IPS-NIHi7 (cell line): ENCODE data around the gene NOS1AP.
"Not testable (repeated sequence)": the region's sequence is repeated elsewhere in the genome, so short reads cannot be mapped to it uniquely, and the experiment has no call there.

Experiments used
- DNase-seq: peaks from one replicate; pipeline ENCODE4 v3.0.0; 2012; ENCODE audit warnings: mixed read lengths; ENCODE audit errors: extremely low spot score

Gene NOS1AP

DNA sequence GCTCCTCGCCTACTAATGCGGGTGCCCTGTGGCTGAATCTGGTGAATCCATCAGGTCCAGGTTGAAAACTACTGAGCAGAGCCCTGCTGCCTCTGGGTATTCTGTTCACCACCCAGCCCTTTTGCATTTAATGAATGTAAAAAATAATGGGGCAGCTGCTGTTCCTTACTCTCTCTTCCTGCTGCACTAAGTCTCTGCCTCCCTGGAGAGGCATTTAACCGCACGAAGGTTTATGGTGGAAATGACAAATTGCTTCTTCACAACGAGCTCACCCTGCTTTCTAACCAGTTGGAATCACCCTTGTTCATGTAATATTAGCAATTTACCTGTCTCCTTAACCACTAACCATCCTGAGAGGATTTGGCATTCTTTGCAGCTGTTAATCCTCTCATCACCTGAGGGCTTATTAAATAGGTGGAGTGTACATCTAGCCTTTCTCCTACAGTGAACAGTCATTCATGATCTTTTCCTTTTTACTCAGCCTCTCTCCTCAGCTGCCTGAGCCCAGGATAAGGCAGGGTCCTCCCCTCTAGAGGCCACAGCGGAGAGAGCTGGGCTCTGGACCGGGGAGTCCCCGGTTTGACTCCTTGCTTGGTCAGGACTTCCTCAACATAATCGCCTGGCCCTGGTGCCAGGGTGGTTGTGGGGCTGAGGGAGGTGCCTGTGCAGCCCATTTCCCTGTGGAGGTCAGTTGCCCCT is 97.6 kb downstream of the NOS1AP start:
- no peak for DNase-seq

DNA sequence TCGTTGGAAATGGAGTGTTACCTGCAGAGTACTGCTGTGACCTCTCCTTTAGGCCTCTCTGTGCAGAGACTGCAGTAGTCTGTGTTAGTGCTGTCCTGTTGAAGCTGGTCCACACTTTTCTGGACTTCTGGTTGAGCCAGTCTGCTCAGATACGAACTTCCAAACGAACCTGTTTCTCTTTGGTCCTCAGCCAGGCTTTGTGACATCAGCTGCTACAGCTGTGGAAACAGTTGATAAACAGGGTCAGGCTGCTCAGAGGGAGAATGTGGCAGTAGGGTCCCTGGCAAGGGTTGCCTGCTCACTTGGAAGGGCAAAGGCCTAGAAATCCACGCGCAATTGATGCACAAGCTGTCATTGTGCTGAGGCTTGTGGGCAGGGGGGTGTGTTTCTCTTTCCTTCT is 98.8 kb downstream of the NOS1AP start:
- no peak for DNase-seq

DNA sequence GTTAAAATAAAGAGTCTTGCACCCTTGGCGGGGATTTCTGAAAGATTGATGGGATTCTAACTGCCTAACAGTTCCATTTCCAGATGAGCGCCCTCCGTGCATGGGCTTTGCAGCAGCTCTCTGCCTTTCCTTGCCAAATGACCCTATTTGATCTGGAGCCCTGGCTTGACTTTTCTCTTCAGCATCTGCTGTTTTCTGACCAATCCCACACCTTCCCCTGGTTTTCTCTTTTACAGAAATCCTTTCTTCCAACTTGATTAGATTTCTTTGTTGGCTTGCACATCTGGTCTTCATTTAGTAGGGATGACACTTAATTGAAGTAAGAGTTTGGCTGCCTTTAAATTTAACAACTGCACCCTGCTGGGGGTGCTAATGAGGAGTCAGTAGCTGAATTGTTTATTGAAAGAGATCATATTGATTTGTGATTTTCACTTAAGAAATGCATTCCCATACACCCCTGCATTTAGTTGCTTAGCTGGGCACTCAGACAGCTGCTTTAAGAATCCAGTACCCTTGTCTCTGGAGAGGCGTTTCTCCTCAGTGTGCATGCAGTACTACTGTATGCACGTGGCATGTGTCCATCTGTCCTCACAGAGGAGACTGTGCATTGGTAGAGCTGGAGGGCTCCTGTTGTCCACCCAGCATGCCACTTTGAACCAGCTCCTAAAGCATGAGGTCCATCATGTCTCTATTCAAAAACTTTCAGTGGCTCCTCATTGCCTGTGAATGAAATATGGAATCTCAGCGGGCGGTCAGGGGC is 99.7 kb downstream of the NOS1AP start:
- DNase-seq: no peak

DNA sequence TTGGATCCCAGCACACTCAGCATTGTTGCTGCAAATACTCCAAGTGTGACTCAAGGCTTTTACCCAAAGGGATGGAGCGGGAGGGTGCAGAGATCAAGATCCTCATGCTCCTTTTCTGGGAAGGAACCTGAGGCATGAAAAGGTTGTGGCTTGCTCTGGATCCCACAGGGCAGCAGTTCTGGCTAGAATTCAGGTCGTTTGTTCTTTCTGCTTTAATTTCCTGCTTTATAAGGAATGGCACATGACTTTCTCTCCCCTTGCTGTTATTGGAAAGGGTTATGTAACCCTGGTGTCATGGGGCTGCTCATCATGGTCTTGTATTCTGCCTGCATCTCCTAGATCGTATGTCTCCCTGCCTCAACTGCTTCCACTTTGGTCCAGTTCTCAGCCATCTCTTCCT is 101.6 kb downstream of the NOS1AP start:
- no peak for DNase-seq

DNA sequence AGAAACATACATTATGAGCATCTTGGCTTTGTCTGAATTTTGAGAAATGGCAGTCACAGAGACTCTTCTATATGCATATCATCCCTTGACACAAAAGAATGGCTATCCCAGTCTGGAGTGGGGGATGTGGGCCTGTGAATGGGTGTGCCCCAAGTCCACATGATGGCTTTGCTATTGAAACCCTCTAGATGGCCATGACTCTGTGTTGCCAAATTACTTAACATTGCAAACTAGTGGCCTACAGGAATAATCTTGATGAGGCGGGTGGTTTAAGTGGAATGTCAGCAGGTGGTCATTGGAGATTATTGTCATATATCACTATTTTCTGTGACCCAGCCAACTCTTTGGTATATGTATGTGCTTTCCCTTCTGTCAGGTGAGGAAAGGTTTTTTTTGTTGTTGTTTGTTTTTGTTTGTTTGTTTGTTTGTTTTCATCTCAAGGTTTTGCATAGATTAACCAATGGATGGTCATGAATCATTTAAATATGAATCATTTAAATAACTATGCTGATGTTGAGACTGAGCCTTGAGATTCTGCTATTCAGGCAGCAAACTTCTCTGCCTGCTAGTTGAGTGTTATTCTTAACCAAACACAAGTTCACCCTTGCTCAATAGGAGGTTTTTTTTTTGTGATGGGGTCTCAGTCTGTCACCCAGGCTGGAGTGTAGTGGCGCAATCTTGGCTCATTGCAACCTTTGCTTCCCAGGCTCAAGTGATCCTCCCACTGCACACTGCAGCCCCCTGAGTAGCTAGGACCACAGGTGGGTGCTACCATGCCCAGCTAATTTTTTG is 103.0 kb downstream of the NOS1AP start:
- DNase-seq: no peak

DNA sequence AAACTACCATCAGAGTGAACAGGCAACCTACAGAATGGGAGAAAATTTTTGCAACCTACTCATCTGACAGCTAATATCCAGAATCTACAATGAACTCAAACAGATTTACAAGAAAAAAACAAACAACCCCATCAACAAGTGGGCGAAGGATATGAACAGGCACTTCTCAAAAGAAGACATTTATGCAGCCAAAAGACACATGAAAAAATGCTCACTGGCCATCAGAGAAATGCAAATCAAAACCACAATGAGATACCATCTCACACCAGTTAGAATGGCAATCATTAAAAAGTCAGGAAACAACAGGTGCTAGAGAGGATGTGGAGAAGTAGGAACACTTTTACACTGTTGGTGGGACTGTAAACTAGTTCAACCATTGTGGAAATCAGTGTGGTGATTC is 104.1 kb downstream of the NOS1AP start:
- DNase-seq: not testable (repeated sequence)

DNA sequence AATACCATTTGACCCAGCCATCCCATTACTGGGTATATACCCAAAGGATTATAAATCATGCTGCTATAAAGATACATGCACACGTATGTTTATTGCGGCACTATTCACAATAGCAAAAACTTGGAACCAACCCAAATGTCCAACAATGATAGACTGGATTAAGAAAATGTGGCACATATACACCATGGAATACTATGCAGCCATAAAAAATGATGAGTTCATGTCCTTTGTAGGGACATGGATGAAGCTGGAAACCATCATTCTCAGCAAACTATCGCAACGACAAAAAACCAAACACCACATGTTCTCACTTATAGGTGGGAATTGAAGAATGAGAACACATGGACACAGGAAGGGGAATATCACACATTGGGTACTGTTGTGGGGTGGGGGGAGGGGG is 104.5 kb downstream of the NOS1AP start:
- DNase-seq: not testable (repeated sequence)

DNA sequence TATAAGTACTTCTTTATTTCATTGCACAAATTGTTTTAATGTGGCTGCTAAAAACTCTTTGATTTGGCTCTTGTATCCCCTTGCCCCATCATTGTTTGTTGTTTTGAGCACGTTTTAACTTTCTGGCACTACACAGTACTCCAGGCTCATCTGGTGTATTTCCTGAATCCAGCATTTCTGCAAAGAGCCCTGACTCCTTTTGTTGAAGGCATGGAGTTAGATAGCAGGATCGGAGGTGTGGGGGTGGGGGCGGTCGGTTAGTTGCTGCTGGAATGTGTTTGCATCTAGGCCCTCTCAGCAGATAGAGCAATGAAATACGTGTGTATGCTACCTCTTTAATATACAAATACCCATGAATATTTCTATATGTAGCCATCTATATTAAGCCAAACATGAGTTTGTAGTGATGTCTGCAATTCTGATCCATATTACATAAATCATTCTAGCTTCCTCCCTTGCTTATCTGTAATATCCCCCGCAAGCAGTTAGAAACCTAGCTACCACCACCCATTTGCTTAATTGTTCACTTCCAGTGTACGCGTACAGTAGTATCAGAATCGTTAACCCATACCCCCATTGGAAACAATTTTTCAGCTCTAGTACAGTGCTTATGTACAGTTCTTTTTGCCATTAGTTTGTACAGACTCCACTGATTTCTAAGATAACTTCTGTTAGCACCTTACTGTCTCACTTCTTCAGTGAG is 106.0 kb downstream of the NOS1AP start:
- DNase-seq: peak; percentile 63

DNA sequence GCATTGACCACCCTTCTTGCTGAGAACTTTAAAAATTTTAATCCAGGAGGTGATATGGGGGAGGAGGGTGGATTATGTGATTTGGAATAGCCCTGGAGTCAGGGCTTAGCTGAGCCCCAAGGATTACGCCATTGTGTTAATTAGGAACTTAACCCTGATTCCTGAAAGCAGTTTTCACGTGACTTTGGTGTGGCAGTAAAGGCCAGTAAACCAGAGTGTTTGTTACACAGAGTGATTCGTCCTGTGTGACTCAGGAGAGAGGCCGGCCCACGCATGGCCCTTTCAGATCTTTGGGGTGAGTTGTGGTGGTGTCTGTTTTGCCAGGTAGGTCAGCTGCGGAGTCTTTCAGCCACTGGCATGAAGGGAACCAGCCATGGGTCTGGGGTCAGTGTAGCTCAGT is 107.6 kb downstream of the NOS1AP start:
- no peak for DNase-seq

DNA sequence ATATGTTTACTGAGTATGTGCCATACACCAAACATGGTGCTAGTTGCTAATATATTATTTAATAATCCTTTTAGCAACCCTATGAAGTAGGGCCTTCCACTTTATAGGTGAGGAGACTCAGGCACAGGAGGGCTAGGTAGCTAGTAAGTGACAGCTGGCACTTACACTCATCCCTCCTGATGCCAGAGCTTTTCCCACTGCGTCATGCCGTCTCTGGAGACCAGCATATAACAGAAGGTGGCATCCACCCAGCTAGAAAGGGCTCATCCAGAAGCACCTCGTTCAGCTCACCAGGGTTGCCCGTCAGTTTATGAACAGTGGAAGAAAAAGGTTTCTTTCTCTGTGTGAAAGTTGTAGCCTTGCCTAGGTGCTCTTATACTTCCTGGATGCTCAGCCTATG is 108.9 kb downstream of the NOS1AP start:
- no peak for DNase-seq

DNA sequence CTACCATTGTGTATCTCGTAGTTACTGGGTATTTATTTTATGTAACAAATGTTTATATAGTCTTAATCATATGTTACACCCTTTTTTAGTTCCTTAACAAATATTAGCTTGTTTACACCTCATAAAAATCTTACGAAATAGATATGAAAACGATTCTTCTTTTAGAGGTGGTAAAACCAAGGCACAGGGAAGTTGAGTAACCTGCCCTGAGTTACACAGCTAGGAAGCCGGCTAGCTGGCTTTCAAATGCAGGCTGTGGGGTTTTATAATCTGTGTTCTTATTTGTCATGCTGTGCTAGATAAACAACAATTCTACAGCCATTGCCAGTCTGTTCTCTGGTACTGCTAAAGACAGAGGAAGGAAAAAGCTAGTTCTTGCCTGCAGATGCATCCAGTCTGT is 109.6 kb downstream of the NOS1AP start:
- no peak for DNase-seq

DNA sequence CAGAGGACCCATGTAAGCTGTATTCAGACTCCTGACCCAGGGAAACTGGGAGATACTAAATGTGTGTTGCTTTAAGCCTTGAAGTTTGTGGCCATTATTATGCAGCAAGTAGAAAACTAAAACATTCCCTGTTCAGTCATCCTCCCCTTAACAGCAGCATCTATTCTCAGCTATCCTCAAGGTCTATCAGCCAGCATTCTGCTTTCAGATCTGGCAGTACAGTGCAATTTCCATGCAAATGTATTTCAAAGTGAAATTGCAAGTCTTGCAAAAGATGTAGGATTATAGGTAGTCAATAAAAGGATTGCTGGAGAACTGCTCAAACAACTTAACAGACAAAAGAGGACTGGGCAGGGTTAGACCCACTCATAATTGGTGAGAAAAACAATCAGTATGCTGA is 111.3 kb downstream of the NOS1AP start:
- no peak for DNase-seq

DNA sequence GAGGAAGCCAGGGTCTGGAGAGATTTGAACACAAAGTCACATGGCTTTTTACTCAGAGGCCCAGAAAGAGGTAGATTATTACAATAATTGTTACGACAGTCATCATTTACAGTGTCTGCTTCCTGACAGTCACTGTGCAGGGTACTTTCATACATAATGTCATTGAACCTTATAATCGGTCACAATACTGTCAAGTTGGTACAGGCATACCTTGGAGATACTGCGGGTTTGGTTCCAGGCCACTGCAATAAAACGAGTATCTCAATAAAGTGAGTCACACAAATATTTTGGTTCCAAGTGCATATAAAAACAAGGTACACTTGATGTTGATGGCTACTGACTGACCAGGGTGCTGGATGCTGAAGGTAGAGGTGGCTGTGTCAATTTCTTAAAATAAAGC is 112.6 kb downstream of the NOS1AP start:
- DNase-seq: no peak

DNA sequence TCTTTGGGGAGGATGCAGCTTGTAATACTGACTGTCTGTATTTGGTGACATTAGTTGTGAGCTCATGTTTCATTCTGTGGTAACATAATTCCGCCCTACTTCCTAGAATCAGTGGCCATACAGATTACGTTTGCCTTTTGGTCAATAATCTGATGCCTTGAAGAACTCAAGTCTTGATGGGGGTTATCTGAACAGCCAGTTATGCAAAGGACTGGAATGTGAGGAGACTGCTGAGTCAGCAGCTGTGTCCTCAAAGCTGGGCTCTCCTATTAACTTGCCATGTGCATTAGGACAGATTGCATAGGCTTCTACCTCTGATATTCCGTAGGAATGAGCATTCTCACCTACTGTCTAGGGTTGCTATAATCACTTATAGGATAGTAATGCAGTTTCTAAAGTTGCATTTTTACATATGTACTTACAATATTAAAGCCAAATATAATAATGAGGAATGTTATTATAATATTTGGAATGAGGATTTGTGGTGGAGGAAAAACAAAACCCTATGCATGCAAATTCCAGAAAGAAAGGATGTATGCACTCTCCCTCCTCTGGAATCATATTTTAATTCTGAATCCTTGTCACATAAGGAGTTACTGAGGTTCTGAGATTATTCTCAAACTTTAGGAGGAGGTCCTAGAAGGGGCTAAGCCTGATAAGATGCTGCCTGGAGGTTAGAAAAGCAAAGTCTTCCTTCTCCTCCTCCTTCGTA is 116.0 kb downstream of the NOS1AP start:
- no peak for DNase-seq

DNA sequence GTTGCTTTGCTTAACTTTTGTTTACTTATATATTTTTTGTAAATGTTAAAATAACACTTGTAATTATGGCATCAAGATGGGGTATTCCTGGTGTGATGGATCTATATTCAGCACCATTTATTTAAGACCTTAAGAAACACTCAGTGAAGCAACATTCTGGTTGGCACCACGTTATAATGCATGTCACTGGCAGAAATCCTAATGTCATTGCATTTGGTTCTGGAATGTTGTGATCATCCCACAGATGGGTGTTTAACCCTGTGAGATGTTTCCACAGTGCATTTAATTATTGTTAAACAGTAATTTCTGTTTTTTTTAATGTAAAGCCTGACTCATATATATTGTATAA is 116.5 kb downstream of the NOS1AP start:
- DNase-seq: no peak

DNA sequence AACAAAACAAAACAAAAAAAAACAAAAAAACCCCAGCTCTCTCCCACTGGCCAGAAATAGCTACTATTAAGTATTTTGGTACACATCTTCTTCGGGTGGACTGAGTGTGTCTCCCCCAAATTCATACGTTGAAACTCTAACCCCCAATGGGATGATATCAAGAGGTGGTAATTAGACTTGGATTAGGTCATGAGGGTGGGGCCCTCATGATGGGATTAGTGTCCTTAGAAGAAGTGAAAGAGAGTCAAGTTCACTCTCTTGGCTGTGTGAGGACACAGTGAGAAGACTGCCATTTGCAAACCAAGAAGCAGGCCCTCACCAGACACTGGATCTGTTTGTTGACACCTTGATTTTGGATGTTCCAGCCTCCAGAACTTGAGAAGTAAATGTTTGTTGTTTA is 116.9 kb downstream of the NOS1AP start:
- no peak for DNase-seq

DNA sequence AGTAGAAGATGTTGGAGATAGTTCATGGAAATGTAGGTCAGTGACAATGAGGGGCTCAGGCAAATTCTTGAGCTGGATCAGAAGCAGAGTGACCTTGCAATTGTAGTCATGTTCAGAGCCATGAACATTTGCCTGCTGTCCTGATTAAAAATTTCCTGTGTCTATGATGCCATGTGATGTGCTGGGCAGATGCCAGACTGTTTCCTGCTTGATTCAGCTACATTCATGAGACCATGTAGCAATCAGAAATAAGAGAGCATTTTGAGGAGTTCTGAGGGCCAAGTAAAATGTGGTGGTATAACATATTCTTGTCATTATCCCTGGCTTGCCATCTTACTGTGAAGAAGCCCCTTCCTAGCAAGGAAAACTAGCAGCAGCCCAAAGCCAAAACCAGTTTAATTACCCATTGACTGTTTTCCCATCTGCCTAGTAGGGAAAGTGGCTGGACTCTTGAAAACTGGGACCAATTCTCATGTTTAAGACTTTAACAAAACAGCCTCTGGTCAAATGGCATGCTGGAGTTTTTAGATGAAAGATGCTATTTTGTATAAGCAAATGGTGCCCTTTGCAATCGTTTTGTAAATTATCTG is 118.3 kb downstream of the NOS1AP start:
- no peak for DNase-seq

DNA sequence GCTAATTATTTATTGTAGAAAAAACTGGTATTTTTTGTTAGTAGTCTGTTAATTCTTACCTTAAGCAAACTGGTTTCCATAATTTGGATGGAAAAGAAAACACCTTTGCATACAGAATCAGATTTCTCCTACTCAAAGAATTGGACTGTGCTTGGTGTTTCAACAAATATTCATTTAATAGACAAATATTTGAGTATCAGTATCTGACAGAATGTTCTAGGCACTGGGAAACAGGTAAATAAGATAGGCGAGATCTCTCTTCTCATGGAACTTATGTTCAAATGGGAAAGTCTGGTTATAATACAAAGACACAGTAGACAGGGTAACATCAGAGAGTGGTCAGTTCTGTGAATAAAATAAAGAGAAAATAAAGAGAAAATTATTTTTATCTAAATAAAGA is 119.9 kb downstream of the NOS1AP start:
- DNase-seq: no peak

DNA sequence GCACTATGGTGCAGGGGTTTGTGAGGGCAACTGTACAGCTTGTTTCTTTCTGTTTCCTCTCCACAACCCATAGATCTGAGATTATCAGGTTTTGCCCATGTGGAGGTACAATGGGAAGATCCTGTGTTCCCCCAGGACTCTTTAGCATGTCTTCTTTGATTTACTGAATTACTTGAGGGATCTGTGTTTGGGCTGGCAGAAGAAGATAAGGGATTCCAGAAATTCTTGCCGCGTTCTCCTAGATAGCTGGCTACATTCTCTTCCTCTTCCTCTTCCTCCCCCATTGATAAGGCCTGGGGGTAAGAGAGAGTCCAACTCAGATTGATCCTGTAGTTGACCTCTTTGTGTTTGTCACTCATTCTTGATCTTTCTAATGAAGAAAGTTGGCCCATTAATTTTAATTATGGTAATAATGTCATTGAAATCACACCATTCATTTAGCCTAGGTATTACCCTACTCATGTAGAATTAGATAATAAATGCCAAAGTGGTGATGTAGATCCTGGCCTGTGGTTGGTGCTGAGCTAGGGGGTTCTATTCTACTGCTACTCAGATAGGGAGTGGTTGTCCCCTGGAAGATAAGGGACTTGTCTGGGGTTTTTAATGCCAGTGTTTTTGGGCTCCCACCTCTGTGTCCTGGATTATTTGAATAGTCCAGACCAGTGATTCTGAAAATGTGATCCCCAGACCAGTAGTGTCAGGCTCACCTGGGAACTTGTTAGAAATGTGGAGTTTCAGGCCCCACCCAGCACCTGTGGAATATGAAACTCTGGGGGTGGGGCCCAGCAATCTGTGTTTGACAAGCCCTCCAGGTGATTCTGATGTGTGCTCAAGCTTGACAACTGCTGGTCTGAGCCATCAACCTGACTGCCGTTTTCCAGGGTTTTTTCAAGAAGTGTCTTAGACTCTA is 122.2 kb downstream of the NOS1AP start:
- no peak for DNase-seq

DNA sequence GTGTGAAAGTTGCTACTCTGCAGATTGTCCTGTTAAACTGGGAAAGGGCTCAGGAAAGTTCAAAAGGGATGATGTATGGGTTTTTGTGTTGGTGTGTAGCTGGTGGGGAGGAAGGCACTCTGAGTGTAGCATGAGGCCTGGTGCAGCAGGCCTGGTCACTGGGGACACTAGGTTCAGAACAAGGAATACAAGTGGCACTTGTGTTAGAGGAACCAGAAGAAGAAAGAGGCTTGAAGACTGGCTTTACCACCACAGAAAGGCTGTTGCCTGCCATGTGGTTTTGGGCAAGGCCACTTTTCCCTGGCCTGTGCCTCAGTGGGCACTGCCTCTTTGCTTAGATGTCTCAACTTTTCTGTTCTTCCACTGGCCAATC is 122.8 kb downstream of the NOS1AP start:
- no peak for DNase-seq
